CD4-positive, alpha-beta T cell treated with Interleukin-15 for 4 hours (primary cell): ENCODE data around the gene FGF14.
"Not testable (repeated sequence)": the region's sequence is repeated elsewhere in the genome, so short reads cannot be mapped to it uniquely, and the experiment has no call there.

ENCODE experiments used
- DNase-seq: peaks from one replicate; pipeline ENCODE4 v3.0.0-alpha.2; 2020; ENCODE audit warnings: low spot score

The FGF14 gene

DNA sequence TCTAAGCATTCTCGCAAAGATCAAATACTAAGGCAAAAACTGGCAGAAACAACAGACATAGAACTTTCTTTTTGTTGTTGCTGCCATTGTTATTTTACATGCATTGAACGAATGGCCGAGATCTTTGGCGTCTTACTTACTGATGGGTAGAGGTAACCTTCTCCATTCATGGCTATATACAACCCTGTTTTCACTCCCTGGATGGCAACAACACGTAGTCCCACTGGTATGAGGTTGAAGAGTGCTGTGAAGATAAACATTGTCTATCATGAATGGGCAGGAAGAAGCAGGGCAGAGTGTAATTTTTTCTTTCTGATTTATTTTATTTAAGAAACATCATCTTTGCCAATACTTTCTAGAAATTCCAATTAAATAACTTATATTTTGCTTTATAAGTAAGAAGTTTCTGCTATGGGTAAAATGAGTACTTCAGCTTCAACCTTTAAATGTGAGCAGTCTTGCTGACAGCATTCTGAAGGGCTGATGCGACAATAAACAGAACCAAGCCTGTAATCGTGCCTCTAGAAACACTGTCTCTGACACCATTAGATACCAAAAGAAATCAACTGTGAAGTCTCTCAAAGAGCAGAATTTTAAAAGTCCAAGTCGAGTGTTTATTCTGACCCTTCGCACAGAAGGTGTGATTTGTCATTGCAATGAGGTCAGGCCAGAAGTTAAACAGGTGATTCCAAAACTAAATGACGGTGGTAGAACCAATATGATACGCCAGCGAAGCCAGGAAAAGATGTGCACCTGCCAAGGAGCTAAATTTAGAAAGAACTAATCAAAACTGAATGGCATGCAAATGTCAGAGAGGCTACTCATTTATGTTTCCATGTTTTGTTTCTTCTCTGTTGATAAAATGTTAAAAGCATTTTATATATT, 533.0 kb downstream of the FGF14 start:
- no peak for DNase-seq

DNA sequence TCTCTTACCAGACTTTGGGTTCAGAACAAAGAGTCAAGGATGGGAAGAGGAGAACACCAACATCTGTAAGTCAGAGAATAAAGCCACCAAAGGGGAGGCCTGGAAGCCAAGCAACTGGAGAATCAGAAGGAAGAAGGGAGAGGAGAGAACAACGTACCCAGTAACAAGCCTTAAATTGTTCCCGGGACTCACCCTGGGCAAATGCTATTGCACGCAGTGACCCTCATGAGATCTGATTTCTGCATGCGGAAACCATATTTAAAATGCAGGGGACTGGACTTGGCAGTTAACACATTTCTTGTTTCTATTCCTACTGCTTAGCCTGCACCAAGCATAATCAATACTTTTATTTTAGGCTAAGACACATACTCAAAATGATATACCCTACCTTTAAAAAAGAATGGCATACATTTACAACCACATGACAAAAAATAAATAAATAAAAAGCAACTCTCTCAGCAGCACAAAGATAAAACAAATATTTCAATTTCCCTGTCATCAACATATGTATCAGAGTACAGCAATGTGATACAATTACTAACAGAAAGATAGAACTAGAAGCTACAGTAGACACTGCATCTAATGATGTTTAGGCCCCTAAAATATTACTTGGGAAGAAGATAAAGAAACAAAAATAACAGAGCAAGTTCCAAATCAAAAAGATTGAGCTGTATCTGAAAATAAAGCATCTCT, 534.8 kb downstream of the FGF14 start:
- no peak for DNase-seq

DNA sequence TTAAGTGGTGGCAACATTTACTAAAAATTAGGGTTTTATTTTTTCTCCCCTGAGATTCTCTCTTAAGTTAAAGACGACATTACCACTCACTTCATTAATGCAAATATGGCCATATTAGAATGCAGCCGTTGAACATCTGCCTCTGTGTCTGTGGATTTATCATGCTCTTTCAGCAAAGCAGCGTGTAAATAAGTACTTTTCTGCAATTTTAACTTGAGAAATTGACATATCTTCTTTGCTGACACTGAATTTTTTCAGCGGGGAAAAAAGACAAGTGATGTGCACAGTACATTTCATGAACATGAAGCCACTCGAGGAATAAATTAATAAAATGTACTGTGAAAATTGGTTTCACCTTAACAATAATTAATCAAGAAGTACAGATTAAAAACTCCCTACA, 543.0 kb downstream of the FGF14 start:
- DNase-seq: no peak

DNA sequence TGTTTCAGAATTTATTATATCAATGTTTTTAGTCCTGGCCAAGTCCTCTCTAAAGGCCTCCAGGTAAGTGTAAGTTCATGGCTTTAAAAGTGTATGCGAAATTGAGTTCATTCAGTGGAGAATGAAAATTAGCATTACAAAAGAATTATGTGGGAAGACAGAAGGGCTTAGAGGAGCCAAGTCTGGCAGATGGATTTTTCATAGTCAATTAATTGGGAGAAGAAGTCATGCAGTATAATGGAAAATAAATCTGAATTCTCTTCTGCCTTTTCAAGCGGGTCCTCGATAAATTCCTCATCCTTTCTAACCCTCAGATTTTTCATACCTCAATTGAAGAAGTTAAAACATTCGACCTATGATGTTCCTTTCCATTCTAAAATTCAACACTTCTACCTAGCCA, 555.1 kb downstream of the FGF14 start:
- no peak for DNase-seq

DNA sequence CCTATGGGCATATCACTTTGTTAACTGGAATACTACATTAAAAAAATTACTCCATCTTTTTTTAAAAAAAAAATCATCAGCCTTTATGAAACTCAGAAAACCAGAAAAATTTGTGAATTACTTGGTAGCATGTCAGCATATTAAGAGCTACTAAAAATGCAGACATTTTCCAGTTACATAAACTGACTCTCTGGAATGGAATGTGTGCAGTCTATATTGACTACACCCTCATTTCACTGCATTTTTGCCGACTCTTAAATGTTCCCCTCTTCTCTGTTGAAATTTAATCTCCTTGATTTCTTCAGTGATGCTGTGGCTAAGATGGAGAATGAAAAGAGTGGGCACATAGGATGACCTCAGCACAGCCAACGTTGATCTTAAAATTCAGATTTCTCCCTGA, 555.6 kb downstream of the FGF14 start:
- no peak for DNase-seq

DNA sequence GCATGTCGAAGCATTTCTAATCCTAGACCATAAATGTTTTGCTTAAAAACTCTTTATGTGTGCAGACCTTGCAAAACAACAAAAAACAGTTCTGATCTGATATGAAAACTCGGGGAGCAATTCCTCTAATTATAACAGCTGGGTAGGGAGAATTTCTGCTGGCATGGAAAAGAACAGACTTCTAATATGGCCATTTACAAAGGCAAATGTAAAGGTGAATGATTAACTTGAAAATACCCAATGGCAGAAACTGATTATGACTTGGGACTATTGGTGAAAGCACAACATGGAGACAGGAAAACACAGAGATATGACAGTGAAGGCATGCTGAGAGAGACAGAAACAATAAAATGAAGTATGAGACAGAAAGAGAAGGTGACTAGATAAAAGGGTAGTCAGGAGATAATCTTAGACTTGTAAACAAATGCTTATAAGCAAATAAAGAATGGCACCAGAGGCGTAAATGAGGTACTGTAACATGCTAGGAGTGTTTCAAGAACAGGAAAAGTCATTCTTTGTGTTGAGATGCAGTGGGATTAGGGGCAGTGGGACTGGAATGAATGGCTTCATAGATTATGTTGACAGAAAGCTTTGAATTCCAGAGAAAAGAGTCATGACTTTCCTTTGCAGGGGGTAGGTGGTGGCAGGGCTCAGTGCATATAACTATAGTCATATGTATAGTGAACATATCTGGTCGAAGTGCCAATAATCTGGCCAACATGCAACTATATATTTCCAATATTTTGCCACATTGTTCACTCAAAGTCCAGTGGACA, 556.4 kb downstream of the FGF14 start:
- DNase-seq: no peak

DNA sequence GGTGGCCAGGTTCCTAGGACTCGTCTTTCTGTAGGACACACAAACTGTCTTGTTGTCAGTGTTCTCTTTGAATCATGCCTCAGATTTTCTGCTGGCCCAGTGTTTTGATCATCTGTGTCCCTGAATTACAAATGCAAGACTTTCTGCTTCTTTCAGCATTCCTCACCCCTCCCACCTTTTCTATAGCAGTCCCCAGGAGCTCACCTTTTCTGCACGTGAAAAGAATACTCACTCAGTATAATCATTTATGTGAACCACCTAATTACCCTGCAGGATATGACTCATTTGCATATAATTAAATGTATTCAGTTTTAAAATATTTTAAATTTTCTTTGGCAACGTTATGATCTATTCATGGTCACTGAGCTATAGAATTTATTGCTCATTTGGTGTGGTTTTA, 560.1 kb downstream of the FGF14 start:
- DNase-seq: no peak

DNA sequence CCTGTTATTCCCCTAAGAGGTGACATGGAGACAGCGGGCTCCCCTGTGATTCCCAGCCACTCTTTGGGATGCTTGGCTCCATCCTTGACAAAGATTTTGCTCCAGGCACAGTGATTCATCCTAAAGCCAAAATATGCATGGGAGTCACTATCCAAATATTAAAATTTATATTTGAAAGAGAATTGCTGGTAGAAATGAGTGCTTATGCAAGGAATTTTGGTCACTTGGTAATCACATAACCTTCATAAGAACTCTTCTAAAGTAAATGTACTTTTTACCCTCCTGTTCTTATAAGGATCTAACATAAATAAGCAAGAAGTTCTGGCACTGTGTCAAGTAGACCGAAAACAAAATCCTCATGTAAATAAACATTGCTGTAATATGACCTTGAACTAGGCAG, 563.5 kb downstream of the FGF14 start:
- DNase-seq: no peak

DNA sequence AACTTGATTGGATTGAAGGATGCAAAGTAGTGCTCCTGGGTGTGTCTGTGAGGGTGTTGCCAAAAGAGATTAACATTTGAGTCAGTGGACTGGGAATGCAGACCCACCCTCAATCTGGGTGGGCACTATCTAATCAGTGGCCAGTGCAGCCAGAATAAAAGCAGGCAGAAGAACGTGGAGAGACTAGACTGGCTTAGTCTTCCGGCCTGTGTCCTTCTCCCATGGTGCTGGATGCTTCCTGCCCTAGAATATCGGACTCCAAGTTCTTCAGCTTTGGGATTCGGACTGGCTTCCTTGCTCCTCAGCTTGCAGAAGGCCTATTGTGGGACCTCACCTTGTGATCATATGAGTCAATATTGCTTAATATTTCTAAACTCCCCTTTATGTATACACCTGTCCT, 564.1 kb downstream of the FGF14 start:
- not testable (repeated sequence) for DNase-seq

DNA sequence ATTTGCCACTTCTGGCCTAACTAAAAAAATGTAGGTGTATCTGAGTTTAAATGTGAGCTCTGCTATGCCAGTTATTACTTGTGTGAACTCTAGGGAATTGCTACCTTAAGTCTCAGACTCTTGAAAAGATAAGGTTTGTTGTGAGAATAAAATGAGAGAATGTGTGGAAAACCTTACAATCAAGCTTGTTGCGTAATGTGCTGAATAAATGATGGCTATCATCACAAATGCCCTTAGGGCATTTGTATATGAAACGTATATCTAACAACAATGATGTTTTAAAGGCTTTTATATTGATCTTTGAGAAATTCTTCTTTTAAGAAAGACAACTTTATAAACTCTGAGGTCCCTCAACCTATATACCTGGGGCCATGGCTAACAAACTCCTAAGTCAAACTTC, 564.6 kb downstream of the FGF14 start:
- DNase-seq: no peak

DNA sequence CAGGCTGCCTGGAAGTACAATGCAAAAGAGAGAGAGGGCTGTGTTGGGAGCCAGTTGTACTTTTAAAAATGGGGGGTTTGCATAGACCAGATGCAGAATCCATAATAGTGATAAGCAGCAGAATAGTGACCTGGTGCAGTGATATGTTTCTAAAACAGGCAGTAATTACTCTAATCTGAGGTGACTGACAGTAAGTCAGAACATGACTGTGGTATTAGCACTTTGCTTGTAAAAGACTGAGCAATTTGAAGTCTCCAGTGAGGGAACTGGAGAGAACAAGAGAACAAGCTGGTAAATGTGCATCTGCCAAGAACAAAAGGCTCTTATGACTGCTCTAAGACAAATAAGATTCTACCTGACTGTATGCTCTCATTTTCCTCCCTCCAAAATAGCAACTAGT, 565.9 kb downstream of the FGF14 start:
- DNase-seq: no peak

DNA sequence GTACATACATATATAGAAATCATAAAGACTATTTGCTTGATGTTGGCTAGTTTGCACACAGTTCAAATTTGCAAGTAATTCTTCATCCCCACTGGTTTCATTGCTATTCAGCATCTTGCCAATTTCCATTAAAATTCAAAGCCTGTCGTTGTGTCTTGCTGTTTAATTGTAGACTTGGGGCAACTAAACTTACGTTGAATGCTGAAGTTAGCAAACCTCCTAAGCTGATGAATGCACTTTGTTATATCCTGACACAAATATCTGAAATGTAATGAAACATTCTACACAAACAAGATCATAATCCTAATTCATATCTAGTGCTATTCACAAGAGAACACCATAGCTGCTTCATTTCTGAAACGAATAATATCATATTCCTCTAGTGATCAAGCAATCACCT, 568.2 kb downstream of the FGF14 start:
- no peak for DNase-seq

DNA sequence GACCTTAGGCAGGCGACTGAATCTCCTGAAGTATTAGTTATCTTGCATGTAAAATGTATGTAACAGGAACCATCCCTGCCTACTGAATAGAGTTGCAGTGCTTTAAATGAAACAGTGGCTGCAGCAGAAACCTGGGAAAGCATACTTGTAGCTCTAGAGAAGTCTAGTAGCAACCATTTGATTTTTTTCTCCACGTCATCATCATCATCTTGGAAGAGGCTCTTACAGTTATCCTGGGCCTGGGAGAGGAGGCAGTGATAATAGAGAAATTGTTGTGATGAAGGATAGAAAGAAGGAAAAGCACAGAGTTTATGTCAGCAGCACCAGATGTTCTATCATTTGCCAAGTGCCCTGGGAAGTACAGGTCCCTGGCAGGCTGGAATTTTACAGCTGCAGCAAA, 571.8 kb downstream of the FGF14 start:
- DNase-seq: no peak

DNA sequence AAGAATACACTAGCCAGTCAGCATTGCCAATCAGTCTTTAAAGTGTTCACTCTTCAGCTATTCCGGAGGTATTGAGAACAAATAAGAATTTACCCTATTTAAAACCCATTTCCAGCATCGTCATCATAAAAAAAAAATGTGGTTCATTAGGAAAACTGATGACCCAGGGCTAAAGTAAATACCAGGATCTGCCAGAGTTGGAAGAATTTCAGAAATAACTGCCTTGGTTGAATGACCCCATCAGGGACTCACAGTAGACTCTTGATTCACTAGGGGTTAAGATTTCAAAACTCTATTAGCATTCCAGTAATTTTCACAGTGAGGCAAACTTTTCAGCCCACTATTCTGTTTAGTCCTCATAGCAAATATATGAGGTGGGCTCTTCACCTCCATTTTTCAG, 572.4 kb downstream of the FGF14 start:
- no peak for DNase-seq

DNA sequence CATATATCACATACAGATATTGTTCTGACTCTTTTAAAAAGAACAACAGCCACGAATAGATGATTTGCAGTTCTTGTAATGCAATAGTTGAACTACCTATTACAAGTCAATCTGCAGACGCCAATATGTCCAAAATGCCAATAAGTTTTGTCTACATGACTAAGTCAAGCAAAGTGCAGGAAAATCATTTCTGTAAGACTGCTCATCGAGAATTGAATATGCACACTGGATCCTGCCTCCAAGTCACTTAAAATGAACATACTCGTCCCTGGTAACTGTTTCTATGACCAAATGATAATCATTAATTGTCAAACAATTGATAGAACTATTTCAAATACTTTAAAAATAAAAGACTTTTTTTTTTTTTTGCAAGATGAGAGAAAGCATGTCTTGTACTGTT, 573.7 kb downstream of the FGF14 start:
- DNase-seq: no peak

DNA sequence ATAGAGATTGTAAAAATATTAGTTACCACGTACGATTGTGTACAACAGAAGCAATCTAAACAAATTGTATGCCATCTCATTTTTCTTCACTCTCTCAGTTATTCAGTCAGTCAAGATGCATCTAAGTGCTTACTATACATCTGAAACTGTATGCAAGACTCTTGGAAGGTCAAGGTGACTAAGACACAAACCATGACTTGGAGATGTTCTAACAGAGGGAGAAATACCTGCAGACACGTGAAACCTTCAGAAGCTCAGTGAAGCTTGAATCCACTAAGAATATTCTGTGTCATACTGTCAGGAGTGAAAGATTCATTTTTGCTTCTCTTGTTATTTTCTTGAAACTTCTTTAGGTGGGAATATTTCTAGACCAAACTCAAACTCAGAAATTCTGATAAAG, 584.0 kb downstream of the FGF14 start:
- no peak for DNase-seq

DNA sequence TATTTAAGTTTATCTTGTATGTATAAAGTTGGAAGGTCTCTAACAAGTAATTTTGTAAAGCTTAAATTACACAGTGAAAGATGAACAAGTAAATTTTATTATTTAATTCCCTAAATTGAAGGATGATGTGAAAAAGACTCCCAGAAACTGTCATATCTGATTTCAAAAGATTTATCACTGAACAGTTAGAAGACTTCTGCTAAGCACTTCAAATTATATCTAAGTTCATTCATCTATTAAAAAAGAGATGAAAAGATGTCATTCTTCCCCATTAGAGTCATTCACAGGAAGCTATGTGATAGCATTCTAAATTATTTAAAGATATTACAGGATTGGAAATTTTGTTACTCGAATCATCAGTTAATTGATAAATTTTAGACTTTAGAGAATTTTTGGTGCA, 590.0 kb downstream of the FGF14 start:
- no peak for DNase-seq

DNA sequence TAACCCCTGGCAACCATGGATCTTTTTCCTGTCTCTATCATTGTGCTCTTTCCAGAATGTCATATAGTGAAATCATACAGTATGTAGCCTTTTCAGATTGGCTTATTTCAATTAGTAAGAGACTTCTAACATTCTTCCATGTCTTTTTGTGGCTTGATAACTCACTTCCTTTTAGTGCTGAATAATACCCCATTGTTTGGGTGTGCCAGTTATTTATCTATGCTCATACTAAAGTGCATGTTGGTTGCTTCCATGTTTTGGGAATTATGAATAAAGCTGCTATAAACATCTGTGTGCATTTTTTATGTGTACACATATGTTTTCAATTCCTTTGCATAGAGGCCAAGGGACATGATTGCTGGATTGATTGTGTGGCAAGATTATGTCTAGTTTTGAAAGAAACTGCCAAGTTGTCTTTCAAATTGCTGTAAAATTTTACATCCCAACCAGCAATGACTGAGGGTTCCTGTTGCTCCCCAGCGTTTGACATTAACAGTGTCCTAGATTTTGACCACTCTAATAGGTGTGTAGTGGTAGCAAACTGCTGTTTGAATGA, 590.5 kb downstream of the FGF14 start:
- no peak for DNase-seq

DNA sequence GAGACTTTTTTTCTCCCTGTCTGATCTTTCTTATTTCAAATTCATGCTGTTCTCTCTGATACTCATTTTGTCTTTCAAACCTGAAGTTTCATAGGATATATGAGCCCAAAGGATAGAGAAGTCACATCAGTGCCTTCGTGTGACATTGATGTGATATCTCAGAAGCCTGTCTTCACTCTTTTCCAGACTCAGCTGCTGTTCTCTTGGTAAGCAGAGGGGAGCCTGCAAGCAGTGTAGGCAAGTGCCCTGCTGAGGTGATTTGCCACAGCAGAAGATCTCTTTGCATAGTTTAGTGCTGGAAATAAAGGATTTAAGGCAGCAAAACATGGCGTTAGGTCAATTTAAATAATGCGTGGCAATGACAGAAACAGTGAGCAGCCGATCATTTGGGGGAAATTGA, 602.7 kb downstream of the FGF14 start:
- DNase-seq: no peak

DNA sequence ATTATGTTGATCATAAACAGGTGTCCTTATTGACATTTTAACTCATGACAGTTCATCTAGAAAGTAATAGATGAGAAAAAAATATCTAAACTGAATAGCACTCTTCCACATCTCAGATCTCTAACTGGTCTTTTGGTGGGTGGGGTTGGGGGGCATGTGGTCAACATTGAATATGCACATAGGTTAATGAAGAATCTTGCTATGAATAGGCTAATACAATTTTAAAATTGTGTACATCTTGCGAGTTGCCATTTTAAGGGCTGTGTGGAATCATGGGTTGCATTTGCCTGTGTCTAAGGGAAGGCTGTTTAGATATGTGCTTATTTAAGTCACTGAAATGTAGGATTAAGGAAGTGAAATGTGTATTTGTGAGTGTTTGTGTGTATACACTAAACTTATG, 603.4 kb downstream of the FGF14 start:
- no peak for DNase-seq

DNA sequence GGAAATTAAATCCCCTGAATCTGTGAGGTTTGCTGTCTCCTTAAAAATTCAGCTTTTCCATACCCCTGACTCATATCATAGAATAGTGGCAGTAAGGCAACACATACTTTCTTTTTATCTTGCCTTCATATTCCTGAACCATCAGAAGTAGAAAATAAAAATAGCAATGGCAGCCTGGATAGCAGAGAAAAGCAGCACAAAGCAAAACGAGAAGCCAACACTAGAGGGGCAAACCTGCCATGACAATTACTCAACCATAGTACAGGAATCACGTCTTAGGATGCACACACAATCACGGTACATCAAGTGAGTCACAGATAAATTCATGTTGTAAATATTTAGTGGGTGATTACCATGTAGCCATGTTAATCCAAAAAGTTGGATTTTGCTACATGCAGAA, 606.4 kb downstream of the FGF14 start:
- DNase-seq: no peak

DNA sequence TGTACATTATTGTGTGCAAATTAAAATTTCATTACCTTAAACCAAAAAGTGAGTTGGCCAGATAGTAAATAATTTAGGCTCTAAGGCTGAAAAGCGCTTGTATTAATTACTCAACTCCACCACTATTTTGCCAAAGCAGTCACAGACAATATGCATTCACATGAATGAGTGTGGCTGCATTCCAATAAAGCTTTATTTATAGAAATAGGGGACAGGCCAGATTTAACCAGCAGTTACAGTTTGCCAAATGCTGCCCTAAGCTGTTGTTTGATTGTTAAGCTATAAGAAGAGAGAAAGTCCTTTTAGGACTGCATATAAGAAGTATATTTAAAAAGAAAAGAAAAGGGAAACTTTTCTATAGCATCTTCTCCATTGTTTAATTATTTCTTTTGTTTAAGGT, 606.8 kb downstream of the FGF14 start:
- DNase-seq: no peak

DNA sequence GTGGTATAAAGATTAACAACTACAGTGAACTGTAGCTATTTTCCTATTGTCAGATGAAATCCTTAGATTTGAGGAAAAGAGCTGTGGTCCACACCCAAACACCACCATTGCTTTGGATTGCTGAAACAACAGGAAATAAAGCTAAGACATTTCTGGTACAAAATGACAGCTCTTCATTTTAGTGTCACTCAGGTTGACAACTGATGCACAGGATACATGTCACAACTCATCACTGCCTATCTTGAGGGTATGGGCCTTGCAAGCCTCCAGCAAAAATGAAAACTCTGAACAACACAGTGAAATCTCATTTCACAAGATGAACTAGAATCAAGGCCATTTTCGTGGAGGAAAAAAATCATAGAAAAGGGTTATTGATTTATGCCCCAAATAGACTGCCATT, 609.7 kb downstream of the FGF14 start:
- DNase-seq: no peak
